Activated CD4-positive, alpha-beta memory T cell treated with anti-CD3 and anti-CD28 coated beads for 36 hours (primary cell): Measurements from ENCODE around the gene MC3R. TPM values are rescaled to one million over a fixed set of nuclear protein-coding genes. Genes with fewer than 3 reads are reported as not detected.

ENCODE experiments used
- CTCF ChIA-PET: fragments of 350-600 bp; sonication (Branson Sonifier 250); formaldehyde crosslinking; loops from one replicate; lab custom pipeline; 2021; ENCODE audit warnings: antibody characterized with exemption, inconsistent platforms; lab: Charles Lee
- POLR2A ChIA-PET: fragments of 350-600 bp; sonication (Branson Sonifier 250); formaldehyde crosslinking; loops from one replicate; lab custom pipeline; 2021; ENCODE audit warnings: antibody characterized with exemption; lab: Charles Lee
- DNase-seq: peaks from one replicate; pipeline ENCODE4 v3.0.0-alpha.2; 2020
- H3K27ac Mint-ChIP-seq: one replicate; pipeline ENCODE4 v1.8.0; 2021; ENCODE audit warnings: mixed read lengths
- H3K27me3 Mint-ChIP-seq: one replicate; pipeline ENCODE4 v1.8.0; 2021; ENCODE audit warnings: mixed read lengths
- H3K36me3 Mint-ChIP-seq: one replicate; pipeline ENCODE4 v1.8.0; 2021; ENCODE audit warnings: mixed read lengths
- H3K4me1 Mint-ChIP-seq: one replicate; pipeline ENCODE4 v1.8.0; 2021; ENCODE audit warnings: low read depth, mixed read lengths
- H3K4me3 Mint-ChIP-seq: one replicate; pipeline ENCODE4 v1.8.0; 2021; ENCODE audit warnings: mild to moderate bottlenecking, mixed read lengths
- H3K9me3 Mint-ChIP-seq: one replicate; pipeline ENCODE4 v1.8.0; 2021; ENCODE audit warnings: mixed read lengths
- intact Hi-C: fragments of 100-400 bp; cut with micrococcal nuclease; formaldehyde crosslinking; loops from one replicate; pipeline ENCODE4 v1.15.1; 2023
- total RNA-seq, 2 experiments: library from RNA; stranded (reverse); gene quantifications; one replicate each; pipeline ENCODE4 v1.2.3, GENCODE V29; 2021

The MC3R gene
- total RNA-seq, 2 experiments from 2014 or later = not detected

GRCh38 chr20:56268536-56268935, 20.0 kb downstream of the MC3R start:
- CTCF ChIA-PET = no interaction called here
- Mint-ChIP-seq H3K27me3 (peaks cover 12% of the 10 kb centered on the region), H3K36me3 (no peaks in the 10 kb centered on the region), H3K27ac (no peak overlapping the region), H3K4me3 (no peak overlapping the region), H3K9me3 (no peaks in the 10 kb centered on the region), H3K4me1 (no peaks in the 10 kb centered on the region)
- intact Hi-C loops = no loop called here
- POLR2A ChIA-PET = no interaction called here
- DNase-seq = no peak

DNA sequence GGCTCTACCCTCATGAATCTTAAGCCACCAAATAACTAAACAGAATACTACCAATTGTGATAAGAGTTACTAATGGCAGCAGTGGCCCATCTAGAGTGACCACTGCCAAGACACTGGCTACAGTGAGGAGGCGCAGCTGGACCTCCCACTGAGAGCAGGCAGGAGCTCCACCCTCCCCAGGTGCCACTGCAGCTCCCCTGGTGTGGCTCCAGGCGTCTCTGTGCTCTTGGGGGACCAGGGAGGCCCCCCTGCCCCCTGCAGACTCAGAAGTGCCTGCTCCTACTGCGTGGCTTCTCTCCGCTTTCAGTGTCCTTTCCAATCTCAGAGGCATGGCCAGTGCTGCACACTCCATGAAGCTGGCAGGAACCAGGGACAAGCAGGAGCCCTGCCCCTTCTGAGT, 23.4 kb downstream of the MC3R start:
- Mint-ChIP-seq H3K4me1 (no peaks in the 10 kb centered on the region), H3K27ac (no peak overlapping the region), H3K27me3 (peaks cover 16% of the 10 kb centered on the region), H3K4me3 (no peak overlapping the region), H3K9me3 (peaks cover 2% of the 10 kb centered on the region), H3K36me3 (no peaks in the 10 kb centered on the region)
- ChIA-PET CTCF (no interaction called here), POLR2A (no interaction called here)
- no peak for DNase-seq
- intact Hi-C loops = no loop called here

- no peak overlapping the region for H3K4me3 Mint-ChIP-seq
- CTCF ChIA-PET = no interaction called here
- no peak for DNase-seq
- no peak overlapping the region for H3K27ac Mint-ChIP-seq
- peaks cover 2% of the 10 kb centered on the region for H3K9me3 Mint-ChIP-seq
- no peaks in the 10 kb centered on the region for H3K36me3 Mint-ChIP-seq
- no peaks in the 10 kb centered on the region for H3K4me1 Mint-ChIP-seq
- H3K27me3 Mint-ChIP-seq = peaks cover 11% of the 10 kb centered on the region
- intact Hi-C loops = no loop called here
- POLR2A ChIA-PET = no interaction called here
These were observed 25.0 kb downstream of the MC3R start for GRCh38 chr20:56273491-56273890.

DNA sequence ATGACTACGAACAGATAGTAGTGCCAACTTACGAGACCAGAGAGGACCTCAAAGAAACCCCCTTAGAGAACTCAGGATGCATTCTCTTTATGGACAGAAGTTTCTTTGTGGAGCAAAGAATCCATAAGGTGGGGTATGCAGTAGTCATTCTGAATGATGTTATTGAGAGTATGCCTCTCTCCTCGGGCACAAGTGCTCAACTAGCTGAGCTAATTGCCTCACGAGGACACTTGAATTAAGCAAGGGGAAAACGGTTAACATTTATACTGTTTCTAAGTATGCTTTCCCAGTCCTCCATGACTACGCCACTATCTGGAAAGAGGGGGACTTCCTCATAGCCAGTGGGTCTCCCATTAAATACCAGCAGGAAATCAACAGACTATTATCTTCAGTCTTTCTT, 25.6 kb downstream of the MC3R start:
- Mint-ChIP-seq H3K36me3 (no peaks in the 10 kb centered on the region), H3K4me1 (no peaks in the 10 kb centered on the region), H3K9me3 (peaks cover 2% of the 10 kb centered on the region), H3K4me3 (no peak overlapping the region), H3K27ac (no peak overlapping the region), H3K27me3 (peaks cover 9% of the 10 kb centered on the region)
- intact Hi-C loops = no loop called here
- POLR2A ChIA-PET = no interaction called here
- no peak for DNase-seq
- CTCF ChIA-PET = interaction anchor here (0.7 kb wide), 1 partner anchor 796 kb away, joined by 3 read pairs; no protein-coding TSS in a partner anchor

DNA sequence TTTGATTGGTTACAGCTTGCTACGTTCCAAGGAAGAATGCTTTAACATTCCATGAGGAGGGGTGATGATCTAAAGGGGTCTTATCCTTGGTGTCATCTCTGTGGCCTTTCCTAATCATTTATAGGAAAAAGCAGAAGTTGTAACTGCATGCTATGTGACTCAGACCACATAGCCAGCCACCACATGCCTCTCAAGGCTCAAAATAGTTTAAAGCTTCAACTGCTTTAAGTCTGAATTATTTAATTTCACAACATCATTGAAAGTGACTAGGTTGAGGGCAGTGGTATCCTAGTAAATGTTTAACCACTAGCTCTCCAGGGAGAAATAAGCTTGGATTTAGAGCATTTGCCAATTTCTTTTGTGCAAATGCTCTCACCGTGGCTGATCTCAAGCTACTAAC, 29.7 kb downstream of the MC3R start:
- intact Hi-C loops = no loop called here
- H3K9me3 Mint-ChIP-seq = peaks cover 2% of the 10 kb centered on the region
- no peaks in the 10 kb centered on the region for H3K4me1 Mint-ChIP-seq
- no peak for DNase-seq
- H3K27ac Mint-ChIP-seq = no peak overlapping the region
- ChIA-PET POLR2A (no interaction called here), CTCF (no interaction called here)
- H3K27me3 Mint-ChIP-seq = peaks cover 5% of the 10 kb centered on the region
- no peak overlapping the region for H3K4me3 Mint-ChIP-seq
- no peaks in the 10 kb centered on the region for H3K36me3 Mint-ChIP-seq

GRCh38 chr20:56285496-56285895, 37.0 kb downstream of the MC3R start:
- DNase-seq = no peak
- H3K36me3 Mint-ChIP-seq = no peaks in the 10 kb centered on the region
- ChIA-PET POLR2A (no interaction called here), CTCF (no interaction called here)
- H3K27me3 Mint-ChIP-seq = peaks cover 1% of the 10 kb centered on the region
- intact Hi-C loops = no loop called here
- no peak overlapping the region for H3K27ac Mint-ChIP-seq
- no peak overlapping the region for H3K4me3 Mint-ChIP-seq
- no peaks in the 10 kb centered on the region for H3K4me1 Mint-ChIP-seq
- H3K9me3 Mint-ChIP-seq = no peaks in the 10 kb centered on the region

- intact Hi-C loops = no loop called here
- H3K9me3 Mint-ChIP-seq = no peaks in the 10 kb centered on the region
- peaks cover 1% of the 10 kb centered on the region for H3K27me3 Mint-ChIP-seq
- no peaks in the 10 kb centered on the region for H3K4me1 Mint-ChIP-seq
- H3K27ac Mint-ChIP-seq = no peak overlapping the region
- H3K4me3 Mint-ChIP-seq = no peak overlapping the region
- POLR2A ChIA-PET = no interaction called here
- CTCF ChIA-PET = no interaction called here
- no peak for DNase-seq
- no peaks in the 10 kb centered on the region for H3K36me3 Mint-ChIP-seq
These were observed 41.1 kb downstream of the MC3R start for GRCh38 chr20:56289652-56290051.

- ChIA-PET CTCF (no interaction called here), POLR2A (no interaction called here)
- Mint-ChIP-seq H3K36me3 (no peaks in the 10 kb centered on the region), H3K27ac (no peak overlapping the region), H3K4me3 (no peak overlapping the region), H3K9me3 (no peaks in the 10 kb centered on the region), H3K27me3 (peaks cover 12% of the 10 kb centered on the region), H3K4me1 (no peaks in the 10 kb centered on the region)
- no peak for DNase-seq
- intact Hi-C loops = no loop called here
These were observed 50.8 kb downstream of the MC3R start for GRCh38 chr20:56299362-56299761.

Other genes starting within 250 kb of the MC3R start
- not detected for gene CBLN4, start 243.2 kb upstream of the MC3R start, total RNA-seq
- gene FAM210B, start 110.2 kb downstream of the MC3R start, total RNA-seq = 1 to 10 TPM; 5.5 to 5.9 TPM
- 100 to 1,000 TPM in 1 of 2 experiments, 10 to 100 TPM in 1; 99.7 to 101 TPM for gene AURKA, start 143.5 kb downstream of the MC3R start, total RNA-seq
- gene CSTF1, start 143.9 kb downstream of the MC3R start, total RNA-seq = 10 to 100 TPM; 53.9 to 56.6 TPM
- gene CASS4, start 163.5 kb downstream of the MC3R start, total RNA-seq = 1 to 10 TPM; 7.8 to 8.6 TPM
- gene RTF2, start 219.9 kb downstream of the MC3R start, total RNA-seq = 10 to 100 TPM; 81.8 to 83.1 TPM